ENCODE measurements around the gene DMD.

Gene DMD

DNA sequence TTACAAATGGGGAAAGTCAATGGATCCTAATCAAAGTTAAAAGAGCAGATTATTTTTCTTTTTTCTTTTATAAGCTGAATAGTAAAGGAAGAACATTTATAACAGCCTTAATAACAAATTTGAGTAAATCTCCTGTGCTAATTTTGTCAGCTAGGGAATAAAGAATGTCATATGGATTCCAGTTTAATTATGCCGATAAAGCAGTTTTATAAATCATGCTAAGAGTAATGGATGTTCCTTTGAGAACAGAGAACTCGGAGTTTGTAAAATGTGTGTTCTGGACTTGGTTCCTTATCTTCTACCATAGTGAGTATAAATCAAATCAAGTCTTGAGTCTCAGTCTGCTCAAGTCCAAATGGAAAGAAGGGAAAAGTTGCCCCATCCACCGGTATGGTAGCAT lies 1959.2 kb downstream of the DMD start:
- DNase-seq = no peak

DNA sequence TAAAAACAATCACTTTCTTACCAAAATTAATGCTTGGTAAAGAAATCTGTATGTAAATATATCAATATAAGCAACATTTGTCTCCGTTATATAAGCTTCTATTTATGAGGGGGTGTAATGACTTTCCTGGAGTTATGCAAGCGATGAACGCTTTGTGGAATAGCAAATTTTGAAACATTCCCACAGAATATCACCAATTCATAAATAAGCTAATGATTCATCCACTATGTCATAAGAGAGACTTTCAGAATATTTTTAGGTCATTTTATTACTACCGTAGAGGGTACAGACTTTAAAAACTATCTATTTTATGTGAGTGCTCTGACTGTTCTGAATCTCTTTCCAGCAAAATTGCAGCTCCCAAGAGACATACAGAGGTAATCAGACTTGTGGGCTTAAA lies 1960.0 kb downstream of the DMD start:
- DNase-seq = no peak

DNA sequence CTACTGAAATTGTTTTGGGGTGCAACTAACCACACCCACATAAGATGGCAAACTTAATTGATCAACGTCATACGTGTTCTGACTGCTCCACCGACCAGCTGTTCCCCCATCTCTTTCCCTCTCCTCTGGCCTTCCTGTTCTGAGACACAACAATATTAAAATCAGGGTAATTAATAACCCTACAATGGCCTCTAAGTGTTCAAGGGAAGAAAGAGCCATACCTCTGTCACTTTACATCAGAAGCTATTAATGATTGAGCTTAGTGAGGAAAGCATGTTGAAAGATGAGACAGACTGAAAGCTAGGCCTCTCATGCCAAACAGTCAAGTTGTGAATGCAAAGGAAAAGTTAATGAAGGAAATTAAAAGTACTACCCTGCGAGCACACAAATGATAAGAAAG lies 1965.6 kb downstream of the DMD start:
- no peak for DNase-seq

DNA sequence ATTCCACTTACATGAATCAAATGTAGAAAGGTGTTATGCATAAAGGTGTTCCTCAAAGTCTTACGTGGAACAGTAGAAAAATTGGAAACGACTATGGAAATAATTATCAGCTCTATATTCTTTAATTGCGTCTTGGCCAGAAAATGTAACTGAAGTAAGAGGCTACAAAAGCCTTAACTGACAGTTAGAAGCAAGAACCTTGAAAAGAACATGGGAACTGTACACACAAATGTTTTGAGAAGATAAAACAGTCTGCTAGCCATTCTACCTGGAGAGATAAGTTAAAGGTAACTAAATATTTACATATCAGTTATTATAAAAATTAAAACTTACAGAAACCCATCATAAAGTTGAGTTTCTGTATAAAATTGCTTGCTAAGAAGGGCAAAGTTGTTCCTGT lies 1967.5 kb downstream of the DMD start:
- no peak for DNase-seq

DNA sequence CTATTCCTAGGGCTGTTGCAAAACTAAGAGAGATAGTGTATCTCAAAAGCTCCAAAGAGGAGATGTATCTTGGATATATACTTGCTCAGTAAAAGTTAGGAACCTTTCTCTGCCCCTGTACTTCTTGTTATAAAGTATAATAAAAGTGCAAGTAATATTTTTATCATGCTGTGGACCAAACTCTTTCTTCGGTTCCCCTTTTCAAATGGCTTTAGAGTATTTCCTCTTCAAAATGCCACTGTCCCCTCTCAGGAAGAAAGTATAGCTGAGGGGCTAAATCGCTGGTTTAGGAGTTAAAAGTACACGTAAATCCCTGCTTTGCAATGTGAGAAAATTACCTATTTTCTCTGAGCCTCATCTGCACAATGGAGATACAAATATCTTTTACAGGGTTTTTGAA lies 1970.4 kb downstream of the DMD start:
- DNase-seq = no peak

DNA sequence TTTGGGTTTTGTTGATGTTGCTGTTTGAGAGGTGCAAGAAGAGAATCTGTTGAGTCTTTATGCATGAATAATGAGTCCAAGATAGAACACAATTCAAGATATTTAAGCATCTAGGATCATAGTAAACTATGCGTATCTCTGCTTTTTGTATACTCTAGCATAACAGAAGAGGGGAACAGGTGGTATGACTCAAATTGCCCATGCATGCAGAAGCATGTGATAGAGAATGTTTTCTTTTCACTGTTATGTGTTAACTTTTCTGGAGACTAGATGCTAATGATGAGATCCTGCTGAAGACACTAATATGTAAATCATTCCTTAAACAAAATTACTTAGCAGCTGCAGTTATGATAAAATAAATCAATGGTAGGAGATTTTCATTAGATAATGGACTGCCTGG lies 1974.2 kb downstream of the DMD start:
- DNase-seq = no peak

DNA sequence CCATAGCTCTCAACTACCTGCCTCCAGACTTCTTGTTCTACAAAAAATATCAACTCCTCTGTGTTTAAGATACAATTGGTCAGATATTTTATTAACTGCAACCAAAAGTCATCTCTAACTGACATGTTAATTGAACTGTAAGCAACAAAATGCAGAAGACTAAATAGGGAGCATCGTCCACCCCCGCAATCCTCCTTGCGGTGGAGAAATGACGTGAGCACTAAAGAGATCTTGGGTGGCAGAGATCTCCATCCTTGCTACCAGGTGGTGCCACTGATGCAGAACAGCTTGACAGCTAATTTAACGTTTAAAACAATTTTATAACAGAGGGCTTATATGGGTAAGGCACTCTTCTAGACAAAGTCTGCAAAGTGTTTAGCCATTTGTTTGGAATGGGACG lies 1975.1 kb downstream of the DMD start:
- DNase-seq = no peak

DNA sequence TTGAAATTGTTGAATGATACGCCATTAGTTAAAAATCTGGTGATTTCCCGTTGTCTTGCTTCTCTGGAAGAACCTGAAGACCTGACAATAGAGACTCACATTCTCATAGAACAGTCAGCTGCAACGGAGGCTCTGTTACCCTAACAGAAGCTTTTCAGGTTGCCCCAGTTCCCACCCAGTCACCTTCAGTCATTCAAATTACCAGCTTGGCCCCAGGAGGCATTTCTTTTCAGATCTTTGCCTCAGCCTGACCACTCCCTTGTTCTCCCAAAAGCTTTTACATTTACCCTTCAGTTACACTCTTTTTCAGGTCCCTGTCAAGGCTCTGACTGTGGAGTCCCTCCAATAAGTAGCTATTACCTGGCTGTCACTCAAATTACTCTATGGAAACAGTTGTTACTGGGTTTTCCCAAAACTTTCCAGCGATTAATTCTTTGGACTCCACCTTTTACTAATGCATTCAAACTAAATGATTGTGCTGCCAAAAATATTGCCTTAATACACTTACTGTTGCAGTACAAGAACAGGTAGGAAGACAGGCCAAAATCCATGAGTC lies 1977.3 kb downstream of the DMD start:
- no peak for DNase-seq

DNA sequence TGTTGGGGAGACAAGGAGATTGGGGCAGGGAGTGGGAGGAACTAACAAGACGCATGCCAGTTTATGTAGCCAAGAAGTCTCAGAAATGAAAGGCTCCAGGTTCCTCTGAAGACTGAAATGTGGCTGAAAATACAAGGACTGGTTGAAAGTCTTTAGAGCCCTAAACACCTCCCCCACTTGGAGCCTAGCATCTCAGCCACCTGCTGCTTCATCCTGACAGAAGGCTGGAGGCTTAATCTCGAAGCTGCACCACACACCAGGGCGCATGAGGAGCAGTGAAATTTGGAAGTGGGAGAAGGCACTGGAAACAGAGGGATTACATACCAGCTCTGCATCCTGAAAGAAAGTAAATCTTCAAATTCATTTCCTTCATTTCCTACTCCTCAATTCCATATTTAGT lies 1978.8 kb downstream of the DMD start:
- DNase-seq = no peak

DNA sequence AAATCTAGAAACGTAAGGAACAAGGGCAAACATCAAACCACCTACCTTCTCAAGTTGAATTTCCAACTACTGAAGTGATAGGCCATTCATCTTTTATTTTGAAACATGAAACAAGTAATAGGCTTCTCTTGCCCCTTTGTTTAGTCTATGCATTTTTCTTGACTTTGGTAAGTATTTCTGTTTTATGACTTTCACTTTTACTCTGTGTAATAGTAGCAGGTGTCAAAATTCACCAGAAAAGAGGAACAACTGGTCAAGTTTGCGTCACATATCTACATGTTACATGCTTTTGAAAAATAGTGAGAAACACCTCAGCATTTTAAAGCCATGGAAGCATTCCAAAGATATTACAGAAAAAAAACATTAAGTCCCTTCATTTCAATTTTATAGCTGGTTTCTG lies 1982.4 kb downstream of the DMD start:
- DNase-seq = no peak

DNA sequence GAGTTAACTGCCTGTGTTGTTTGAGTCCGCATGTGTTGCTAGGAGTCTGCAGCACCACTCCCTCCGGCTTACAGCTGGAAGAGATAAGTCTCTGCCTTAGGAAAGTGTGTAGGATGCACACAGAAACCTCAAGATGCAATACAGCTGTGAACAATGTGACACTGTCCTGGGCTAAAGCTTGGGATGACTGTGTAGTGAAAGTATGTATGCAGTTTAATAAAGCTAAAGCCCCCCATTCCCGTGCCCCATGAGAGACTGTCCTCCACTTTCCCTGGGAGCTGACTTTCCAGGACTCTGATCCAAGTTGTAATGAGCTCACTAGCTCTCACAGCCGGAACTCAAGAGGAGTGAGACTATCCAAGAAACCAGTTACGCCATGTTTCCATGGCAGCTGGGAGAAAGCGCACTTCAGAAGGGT lies 1982.9 kb downstream of the DMD start:
- no peak for DNase-seq

DNA sequence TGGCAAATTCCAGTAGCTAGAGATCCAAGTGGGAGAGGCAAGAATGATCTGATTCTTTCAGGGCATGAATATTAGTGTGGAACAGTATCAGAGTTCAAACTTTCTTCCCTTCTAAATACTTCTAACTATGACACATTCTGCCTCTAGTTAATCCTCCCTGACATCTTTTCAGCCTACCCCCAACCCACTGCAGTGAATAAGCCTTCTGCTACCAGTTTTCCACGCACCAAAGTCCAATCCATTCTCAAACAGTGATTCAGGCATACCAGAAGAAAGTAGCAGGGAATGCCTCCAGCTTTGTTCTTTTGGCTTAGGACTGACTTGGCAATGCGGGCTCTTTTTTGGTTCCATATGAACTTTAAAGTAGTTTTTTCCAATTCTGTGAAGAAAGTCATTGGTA lies 1984.1 kb downstream of the DMD start:
- no peak for DNase-seq

DNA sequence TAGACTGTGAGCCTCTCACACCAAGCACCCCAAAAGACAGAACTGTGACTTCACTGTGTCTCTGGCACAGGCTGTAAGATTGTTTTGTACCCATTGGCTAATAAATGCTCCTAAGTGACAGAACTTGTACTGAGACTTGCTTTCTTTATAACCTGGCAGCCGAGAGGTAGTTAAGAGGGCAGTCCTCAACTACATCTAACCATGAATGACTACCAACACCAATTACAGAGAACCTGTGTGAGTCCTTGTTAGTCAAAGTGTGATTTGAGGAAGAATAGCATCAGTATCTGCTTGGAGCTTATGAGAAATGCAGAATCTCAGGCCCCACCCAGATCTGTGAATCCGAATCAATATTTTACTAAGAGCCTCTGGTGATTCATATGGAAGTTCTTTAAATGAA lies 1985.5 kb downstream of the DMD start:
- no peak for DNase-seq

DNA sequence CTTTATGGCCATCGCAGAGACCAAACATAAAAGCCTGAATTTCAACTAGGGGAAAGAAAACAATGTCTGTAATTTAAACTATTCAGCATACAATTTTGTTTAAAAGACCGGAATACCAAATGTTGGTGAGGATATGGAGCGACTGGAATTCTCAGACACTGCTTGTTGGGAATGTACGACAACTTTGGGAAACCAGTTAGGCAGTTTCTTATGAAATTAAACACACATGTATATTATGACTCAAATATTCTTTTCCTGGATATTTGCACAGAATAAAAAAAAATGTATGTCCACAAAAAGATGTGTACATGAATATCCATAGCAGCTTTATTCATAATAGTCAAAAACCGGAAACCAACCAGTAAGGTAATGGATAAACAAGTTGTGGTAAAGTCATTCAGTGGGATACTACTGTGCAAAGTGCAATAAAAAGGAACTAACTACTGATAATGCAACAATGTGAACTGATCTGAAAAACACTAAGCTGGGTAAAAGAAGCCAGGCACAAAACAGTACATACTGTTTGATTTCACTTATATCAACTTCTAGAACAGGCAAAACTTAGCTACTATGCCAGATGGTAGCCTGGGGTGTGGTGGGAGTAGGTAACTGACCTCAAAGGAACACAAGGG lies 1986.9 kb downstream of the DMD start:
- DNase-seq = no peak

DNA sequence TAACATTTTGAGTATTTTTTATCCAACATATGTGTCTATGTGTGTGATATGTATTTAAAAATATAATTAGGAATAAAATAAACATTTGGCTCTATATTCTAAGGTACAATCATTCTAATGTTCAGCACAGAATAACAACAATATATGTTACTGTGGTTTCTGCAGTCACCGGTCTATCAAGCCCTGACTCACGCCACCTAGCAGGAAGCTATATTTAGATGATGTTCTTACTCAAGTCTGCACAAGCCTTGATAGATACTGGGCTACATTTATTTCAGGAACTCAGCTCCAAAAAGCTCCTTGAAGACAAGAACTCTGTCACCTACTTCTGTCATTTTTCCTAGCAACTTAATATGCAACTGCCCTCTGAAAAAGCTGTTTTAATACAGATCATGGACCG lies 1987.5 kb downstream of the DMD start:
- no peak for DNase-seq

DNA sequence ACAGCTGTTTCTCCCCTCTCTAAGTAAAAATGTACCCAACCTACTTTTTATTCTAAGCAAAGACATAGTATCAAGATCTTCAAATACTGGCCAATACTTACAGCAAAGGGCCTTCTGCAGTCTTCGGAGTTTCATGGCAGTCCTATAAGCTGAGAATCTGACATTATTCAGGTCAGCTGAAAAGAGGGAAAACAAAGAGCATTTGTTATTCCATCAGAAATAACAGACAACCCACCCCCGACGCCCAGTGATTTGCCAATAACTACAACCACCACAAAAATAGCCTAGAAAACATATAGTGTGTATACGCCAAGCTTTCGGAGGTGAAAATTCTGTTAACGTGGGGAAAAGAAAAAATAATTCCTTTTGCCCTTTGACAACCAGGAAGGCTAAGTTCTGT lies 1988.4 kb downstream of the DMD start:
- DNase-seq = no peak

DNA sequence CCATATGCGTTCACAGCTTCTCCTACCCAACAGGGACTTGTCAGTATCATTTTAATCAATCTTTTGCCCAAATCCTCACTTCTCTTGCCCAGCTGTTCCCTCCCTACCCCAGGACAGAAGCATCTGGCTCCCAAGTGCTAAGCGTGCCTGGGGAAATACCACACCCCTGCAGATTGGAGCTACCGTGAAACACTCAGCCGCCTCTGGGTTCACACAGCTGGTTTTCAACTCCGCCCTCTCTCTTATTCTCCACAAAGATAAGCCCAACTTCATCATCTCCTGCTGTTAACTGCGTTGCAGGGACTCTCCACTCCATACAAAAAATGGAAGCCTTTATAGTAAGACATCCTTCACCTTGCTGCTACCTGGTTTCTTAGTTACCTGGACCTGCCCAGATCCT lies 1992.2 kb downstream of the DMD start:
- DNase-seq = no peak

DNA sequence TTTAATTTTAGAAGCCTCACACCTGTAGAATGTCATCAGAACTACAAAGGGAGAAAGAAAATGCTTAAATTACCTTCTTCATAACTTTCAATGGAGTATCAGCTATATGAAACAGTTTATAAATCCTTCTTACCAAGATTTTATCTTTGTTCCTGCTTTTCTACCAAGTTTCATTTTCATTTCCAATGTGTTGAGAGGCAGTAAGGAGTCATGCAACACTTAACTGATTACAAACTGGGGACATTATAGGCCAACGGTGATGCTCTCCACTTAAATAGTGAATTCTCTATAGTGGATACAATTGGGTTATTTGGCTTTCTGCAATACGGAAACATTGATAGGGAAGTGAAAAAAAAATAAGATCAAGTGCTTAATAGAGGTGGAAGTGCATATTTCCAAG lies 1994.3 kb downstream of the DMD start:
- DNase-seq = no peak

DNA sequence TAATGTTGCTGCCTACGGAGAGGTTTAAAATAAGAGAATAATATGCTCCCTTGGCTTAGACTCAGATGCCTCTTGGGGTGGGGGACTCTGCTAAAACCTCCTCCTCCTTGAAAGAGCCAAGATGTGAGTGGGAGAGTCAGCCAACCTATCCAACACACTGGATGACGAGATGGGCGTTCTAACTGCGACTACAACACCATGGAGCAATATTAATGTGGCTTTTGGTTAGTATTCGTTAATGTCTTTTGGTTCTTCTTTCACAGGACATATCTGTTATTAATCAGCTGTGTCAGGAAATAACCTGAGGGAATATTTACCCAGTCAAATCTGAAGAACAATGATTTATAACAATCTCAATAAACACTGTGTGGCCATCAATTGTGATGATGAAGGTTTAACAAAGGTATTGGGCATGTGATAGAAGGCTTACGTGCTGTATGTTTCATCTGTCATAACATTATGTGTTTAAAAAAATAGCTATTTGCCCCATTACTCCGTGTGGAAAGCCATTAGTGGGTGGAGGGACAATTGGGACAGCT lies 1996.0 kb downstream of the DMD start:
- no peak for DNase-seq

DNA sequence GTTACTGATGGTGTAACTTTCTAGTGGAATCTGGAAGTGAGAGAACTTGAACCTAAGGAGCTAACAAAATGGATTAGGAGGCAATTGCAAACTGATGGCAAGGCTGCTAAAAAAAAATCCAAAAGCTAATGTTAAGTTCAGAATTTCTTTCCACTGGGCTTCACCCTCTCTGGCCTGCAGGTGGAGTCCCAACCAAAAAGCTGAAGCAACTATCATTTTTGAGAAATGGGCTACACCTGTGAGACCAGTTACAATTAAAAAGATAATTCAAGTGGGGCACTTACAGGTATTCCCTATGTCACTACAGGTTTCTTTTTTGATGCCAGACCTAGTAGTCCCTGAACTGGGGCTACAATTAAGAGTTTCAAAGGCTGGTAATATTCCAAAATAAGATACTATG lies 1997.4 kb downstream of the DMD start:
- no peak for DNase-seq

DNA sequence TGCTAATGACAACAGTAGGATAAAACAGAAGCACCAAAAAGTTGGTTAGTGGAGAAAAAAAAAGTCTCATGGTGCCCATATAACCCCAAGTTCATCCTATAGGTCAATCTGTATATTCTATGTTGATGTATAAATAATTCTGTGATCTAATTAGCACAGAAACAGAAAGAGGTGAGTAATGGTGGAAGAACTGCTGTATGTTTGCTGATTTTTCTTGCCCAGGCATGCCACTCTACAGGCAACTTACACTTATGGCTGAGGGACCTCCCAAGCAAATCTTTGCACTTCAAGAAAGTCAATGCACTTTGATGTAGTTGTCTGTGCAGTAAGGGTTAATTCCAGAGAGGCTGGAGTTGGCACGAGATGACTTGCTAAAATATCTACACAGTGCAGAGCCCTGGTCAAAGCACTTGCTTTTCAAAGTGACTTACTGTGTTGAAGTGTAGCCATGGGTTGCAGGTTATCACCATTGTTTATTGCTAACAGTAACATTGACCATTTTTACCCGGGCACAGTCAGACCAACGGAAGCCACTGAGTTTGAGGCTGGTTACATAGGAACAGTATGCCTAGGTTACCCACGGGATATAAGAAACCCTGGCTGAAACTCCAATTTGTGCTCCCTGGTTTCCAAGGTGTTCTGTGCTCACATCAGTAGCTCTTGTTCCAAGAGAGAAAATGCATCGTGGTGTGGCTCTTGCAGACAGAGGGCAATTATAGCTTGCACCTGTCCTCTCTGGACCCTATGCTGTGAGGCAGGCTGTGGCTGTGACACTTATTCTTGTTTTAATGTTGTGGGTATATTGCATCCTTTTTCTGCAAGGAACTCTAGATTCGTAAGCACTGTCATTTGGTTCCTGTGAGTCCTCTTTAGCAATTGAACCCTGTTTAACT lies 1998.2 kb downstream of the DMD start:
- DNase-seq = no peak

DNA sequence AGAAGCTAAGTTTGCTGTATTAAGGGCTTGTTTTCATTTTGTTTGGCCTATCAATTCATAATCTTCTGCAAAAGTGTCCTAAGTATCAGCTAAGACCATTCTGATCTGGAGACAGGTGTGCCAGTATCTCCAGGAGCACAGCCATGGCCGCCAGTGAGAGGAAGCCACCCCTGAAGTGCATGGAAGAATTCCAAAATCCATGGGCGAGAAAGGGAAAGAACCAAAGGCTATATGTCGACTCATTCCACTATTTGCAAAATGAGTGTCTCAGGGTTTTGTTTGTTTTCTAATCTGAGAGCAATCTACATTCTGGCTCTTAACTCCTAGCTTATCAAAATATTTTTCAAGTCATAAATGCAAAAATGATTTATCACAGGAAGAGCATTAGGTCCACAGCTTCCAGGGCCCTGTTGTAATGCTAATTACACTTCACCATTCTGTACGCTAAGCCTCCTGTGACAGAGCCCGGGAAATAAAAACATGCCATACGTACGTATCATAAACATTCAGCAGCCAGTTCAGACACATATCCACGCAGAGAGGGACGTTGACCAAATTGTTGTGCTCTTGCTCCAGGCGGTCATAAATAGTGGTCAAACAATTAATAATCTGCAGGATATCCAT lies 2002.2 kb downstream of the DMD start:
- DNase-seq = no peak

DNA sequence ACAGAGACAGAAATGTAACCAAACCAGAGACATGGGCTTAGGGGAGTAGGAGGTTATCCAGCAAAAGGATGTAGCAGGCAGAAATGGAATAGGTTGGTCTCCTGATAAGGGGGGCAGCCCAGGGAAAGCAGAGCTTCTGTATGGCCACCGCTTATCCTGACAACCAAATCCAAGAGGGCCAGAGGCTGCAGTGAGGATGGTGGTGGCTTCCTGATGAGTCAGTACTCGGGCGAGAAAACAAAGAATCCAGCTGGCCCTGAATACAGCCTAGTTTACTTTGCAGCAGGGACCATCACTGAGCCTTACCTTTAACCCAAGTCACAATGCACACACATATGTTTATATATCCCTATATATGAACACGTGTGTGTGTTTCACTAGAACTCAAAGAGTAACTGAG lies 2009.8 kb downstream of the DMD start:
- no peak for DNase-seq

DNA sequence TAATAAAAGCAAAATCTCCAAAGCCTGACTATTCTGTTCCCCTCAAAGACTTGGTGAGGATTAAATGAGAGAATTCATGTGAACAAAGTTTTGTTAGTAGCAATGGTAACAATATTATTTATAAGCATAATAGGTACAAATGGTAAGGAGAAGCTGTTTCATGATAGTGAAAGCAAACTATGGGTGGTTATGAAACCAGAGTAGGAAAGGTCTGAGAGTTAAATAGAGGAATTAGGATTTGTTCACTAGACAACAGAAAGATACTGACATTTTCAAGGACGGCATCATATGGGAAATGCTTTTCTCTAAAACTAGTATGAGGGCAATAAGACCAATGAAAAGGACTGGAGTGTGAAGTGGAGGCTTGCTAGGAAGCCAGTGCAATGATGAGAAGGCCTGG lies 2010.9 kb downstream of the DMD start:
- DNase-seq = no peak
